HG02623 (cell line): ENCODE measurements around the gene PLXND1.
"Not testable (repeated sequence)": the region's sequence is repeated elsewhere in the genome, so short reads cannot be mapped to it uniquely, and the experiment has no call there.

Source experiments
- ATAC-seq: cut with Tn5 transposase; IDR thresholded peaks from one replicate; pipeline ENCODE4 v1.9.1; 2021; ENCODE audit warnings: moderate library complexity; ENCODE audit not compliant: unreplicated experiment

The PLXND1 gene, protein sequence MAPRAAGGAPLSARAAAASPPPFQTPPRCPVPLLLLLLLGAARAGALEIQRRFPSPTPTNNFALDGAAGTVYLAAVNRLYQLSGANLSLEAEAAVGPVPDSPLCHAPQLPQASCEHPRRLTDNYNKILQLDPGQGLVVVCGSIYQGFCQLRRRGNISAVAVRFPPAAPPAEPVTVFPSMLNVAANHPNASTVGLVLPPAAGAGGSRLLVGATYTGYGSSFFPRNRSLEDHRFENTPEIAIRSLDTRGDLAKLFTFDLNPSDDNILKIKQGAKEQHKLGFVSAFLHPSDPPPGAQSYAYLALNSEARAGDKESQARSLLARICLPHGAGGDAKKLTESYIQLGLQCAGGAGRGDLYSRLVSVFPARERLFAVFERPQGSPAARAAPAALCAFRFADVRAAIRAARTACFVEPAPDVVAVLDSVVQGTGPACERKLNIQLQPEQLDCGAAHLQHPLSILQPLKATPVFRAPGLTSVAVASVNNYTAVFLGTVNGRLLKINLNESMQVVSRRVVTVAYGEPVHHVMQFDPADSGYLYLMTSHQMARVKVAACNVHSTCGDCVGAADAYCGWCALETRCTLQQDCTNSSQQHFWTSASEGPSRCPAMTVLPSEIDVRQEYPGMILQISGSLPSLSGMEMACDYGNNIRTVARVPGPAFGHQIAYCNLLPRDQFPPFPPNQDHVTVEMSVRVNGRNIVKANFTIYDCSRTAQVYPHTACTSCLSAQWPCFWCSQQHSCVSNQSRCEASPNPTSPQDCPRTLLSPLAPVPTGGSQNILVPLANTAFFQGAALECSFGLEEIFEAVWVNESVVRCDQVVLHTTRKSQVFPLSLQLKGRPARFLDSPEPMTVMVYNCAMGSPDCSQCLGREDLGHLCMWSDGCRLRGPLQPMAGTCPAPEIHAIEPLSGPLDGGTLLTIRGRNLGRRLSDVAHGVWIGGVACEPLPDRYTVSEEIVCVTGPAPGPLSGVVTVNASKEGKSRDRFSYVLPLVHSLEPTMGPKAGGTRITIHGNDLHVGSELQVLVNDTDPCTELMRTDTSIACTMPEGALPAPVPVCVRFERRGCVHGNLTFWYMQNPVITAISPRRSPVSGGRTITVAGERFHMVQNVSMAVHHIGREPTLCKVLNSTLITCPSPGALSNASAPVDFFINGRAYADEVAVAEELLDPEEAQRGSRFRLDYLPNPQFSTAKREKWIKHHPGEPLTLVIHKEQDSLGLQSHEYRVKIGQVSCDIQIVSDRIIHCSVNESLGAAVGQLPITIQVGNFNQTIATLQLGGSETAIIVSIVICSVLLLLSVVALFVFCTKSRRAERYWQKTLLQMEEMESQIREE (N-terminal part only)

DNA sequence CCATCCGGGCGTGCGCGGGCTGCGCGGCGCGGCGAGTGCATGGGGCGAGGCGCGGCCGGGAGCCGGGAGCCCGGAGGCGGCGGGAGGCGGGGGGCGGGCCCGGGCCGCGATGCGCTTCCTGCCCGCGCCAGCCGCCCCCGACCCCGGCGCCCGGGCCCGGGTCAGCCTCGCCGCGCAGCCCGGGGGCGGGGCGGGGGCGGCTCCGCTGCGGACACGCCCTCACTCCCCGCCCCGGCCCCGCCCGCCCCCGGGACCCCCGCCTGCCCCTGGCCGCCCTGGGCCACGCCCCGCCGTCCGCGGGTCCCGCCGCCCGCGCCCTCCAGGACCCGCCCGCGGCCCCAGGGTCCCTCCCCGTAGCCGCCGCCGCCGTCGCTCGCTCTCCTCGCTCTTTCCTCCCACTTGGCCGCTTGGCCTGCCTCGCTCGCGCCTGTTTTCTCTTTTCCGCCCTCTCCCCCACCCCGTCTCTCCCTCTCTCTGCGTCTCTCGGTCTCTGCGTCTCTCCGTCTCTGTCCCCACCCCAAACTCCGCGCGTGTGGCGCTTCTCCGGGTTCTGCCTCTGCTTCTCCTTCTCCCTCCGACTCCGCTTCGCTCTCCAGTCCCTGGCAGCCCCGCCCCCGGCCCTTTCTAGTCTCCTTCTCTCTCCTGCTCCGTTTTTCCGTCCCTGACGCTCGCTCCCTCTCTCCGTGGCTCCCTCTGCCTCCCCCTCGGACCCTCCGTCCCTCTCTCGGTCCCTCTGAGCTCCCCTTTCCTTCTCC is at the start of gene PLXND1:
TSS of gene PLXND1 (minus strand) at position 41 of the 755 bp plus-strand sequence. CDS start at position 4, 37 bp downstream.
- no peak for ATAC-seq

DNA sequence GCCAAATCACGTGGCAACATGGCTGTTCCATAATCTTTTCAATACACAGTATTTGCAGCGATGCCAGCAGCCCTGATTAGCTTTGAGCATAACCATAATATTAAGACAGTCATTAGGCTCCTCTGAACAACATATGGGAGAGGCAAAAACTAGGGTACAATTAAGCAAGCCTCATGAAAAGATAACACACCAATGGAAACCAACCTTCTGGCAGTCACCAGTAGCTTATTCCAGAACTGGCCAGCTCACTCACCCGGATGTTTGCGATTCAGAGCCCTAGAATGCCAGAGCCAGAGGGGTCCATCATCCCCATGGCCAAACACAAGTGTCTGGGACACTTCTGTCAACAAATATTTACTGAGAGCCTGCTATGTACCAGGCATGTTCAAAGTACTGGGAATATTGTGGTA is 48.8 kb upstream of the PLXND1 start:
- ATAC-seq, result no peak

DNA sequence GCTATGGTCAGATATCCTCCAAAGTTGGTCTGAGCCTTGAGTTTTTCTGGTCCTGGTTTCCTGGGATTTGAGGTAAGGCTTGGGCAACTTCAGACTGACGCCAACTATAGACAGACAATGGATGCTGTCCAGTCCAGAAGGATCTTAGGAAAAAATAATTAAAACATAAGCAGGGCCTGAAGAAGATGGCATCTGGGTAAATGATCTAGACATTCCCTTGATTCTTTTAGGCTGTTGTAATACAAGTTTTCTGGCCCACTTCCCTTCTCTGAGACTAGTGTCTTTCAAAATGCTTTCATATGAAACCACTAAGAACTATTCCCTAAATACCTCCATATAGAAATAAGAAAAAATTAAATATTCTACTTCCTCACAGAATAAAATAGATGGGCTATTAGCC is 47.7 kb upstream of the PLXND1 start:
- ATAC-seq, result no peak

DNA sequence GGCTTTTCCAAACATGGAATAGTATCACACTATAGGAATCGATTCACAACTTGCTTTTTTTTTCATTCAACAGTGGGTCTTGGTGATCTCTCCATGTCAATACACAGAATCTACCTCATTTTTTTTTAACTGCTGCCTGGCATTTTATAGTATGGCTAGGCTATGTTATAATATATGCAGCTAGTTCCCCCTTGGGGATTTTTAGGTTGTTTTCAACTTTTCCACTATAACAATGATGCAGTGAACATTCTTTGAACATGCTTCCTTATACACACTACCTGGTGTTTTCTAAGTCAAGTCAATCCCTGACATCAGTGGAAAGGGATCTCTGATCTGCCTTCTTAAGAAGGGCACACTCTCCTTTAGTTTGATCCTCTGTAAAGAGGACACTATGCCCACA is 46.5 kb upstream of the PLXND1 start:
- no peak for ATAC-seq

DNA sequence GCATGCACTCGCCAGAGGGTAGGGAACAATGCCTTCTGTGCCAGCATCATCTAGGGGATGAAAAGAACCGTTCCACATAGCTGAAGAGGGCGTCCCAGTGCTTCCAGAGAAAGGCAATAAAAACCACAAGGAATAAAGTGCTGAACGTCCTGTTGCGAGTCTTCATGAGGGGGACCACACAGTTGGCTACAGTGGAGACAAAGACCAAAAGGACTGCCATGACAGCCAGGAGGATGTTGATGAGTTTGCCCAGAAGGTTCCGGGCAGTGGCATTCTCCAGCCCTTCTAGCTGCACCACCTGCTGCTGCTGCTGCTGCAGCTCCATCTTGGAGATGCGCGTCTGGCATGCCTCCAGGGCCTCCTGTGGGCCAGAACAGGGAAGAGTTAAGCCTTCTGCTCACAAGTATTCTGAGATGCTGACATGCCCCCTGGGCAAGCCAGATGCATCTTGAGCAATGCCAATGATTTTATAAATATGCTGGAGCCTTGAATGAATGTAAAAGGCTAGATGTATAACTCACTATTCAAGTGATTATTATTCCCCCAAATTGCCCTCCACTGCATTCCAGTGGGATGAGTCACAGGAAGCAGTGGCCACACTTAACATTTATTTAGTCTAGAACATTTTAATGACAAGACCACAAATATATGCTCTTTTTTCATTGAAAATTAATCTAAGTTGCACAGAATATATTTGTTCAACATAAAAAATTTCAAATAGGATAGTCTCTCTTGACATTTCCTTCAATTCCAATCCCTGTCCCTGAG is 45.1 kb upstream of the PLXND1 start:
- no peak for ATAC-seq

DNA sequence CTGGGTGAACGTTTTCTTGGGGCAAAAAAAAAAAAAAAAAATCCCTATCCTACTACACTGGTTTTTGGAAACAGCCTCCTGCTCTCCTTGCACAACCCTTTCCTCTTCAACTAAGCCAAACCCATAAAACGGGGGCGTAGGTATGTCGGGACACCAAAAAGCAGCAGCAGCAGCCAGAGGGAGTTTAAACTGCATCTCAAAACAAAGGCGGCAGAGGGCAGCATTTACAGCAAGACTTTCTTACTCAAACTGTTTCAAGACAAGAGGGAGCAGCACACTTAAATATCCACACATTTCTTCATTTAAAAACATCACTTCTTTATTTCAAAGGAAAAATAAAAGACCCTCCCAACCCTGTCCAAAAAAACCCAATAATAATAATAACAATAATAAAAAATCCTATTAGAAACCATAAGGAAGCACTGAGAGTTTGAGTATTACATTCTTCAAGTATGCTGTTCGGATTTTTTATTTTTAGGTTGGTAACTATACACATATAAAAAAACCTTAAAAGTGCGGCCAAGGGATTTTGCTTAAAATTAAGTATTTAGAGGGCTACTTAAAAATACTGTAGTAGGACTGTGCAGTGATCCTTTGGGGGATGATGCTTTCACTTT is 43.9 kb upstream of the PLXND1 start:
- ATAC-seq, result no peak

DNA sequence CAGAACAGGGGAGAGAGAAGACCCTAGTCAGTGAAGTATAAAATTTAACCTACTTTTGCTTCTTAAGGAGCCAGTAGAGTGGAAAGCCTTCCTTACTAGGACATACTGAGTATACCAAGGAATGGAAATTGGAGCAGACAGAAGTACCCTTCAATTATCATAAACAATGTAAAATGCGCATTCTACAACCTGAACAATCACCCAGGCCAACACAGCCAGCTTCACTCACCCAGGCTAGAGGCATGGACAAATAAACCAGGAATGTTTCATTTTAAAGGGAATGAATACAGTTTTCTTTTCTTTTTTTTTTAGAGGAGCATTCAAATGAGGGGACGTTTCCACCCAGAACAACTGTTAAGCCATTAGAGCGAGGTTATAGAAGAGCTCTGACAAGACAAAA is 41.9 kb upstream of the PLXND1 start:
- ATAC-seq, result no peak

DNA sequence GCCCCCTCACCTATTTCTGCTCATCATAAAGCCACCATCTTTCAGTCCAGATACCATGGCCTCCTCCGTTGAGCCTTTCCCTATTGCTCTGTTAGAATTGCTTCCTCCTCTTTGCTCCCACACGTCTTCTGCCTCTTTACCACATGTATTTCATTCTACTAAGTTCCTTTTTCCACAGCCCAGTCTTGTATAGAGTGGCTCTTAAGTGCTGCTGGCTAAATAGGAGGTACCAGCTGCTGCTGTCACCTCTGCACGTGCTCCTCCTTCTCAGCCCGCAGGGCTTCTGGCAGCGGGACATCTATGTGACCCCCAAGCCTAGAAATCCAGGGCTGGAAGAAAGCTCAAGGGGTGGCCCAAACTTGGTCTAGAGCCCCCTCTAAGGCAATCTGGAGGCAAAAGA is 38.8 kb upstream of the PLXND1 start:
- no peak for ATAC-seq

DNA sequence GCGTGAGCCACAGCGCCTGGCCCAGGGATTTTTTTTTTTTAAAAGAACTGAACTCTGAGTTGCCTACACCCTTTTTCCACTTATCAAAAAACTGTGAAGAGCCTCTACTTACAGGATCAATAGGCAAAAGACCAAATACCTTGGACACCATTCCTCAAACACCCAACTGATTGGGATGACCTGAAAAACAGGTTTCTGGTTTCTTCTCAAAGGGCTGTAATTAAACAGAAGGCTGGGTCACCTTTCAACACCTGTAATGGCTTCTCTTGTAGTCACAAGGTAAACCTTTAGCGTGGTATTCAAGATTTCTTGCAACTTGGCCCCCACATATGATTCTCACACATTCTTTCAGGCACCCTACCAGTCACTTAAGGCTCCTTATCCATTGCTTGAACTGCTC is 38.4 kb upstream of the PLXND1 start:
- ATAC-seq, result no peak

DNA sequence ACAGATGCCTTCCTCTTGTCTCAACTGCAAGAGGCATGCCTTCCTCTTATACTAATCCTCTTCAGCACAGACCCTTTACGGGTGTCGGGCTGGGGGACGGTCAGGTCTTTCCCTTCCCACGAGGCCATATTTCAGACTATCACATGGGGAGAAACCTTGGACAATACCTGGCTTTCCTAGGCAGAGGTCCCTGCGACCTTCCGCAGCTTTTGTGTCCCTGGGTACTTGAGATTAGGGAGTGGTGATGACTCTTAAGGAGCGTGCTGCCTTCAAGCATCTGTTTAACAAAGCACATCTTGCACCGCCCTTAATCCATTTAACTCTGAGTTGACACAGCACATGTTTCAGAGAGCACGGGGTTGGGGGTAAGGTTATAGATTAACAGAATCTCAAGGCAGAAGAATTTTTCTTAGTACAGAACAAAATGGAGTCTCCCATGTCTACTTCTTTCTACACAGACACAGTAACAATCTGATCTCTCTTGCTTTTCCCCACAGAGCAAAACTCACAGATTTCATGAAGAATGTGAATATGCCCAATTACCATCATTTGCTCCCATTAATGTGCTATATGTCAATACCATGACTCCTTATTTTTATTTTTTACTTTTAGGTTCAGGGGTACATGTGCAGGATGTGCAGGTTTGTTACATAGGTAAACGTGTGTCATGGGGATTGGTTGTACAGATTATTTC is 35.2 kb upstream of the PLXND1 start:
- not testable (repeated sequence) for ATAC-seq

DNA sequence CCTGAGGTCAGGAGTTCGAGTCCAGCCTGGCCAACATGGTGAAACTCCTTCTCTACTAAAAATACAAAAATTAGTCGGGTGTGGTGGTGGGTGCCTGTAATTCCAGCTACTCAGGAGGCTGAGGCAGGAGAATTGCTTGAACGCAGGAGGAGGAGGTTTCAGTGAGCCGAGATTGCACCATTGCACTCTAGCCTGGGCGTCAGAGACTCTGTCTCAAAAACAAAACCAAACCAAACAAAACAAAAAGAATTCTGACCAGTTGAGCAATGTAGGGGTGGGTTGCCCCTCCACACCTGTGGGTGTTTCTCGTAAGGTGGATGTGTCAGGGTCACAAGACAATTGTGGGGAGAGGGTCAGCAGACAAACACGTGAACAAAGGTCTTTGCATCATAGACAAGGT is 34.5 kb upstream of the PLXND1 start:
- not testable (repeated sequence) for ATAC-seq

DNA sequence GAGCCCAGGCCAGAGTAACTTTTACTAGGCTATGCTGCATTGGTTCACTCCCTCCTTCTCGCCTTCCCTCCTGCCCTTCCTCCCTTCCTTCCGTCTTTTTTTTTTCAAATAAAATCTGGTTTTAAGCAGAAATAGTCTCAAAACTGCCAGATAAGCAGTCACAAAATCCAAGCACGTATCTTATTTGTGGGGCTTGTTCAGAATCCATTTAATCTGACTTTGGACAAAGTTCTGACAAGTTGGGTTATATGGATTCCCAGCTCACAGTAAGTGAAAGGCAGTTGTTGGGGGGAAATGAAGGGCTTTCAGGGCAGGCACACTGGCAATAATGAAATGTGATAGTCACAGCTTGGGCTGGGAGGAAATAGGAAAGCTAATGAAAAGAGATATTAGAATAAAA is 32.0 kb upstream of the PLXND1 start:
- no peak for ATAC-seq

DNA sequence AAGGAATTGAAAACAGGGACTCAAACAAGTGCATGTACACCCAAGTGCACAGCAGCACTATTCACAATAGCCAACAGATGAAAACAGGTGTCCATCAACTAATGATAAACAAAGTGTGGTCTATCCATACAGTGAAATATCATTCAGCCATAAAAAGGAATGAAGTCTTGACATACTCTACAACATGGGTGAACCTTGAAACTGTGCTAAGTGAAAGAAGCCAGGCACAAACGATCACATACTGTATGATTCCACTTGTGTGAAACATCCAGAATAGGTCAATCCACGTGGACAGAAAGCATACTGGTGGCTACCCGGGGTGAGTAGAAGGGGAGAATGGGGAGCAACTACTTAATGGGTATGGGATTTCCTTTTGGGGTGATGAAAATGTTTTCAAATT is 29.6 kb upstream of the PLXND1 start:
- ATAC-seq, result no peak

DNA sequence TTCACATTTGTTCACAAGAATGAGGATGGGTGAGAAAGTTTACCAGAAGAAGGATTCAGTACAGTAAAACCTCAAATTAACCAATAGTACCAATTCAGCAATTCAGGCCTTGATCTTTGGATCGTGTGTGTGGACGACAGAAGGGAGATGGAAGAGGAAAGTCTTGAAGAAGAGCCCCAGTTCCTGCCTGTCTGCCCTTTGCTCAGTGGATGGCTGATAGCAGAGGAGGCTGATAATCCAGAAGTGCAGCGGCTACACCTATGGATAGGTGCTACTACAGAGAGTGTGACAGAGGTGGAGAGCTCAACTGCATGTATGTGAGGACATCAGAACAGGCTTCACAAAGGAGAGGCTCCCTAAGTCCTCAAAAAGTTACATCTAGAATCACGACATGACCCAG is 29.2 kb upstream of the PLXND1 start:
- no peak for ATAC-seq

DNA sequence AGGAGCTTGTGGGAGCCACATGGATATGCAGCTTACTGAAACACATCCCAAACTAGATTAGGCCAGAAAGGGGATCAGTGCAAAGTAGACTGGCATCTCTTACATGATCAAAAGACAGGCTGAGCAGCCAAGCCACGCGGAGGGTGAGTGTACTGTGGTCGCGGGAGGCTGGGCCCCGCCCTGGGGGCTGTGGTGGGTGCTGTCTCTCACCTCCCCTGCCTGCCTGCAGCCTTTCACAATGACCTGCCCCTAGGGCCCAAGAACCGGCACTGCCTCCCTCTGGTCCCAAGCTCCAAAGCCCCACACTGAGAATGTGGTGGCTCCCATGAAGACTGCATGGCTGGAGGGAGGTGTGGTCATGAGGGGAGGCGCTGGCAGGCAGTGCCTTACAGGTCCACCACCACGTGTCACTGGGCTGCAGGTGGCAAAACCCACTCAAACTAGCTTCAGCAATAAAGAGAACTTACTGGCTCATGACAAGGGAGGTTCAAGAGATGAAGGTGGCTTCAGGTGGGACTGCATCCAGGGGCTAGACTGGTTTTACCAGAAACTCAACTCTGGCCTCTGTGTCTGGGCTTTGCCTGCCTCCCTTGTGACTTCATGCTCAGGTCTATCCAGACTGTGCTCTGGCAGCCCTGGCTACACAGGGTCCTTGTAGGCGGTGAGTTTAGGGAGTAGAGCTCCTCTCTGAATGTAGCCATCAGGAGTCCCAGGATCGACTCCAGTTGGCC is 27.4 kb upstream of the PLXND1 start:
- ATAC-seq, result no peak

DNA sequence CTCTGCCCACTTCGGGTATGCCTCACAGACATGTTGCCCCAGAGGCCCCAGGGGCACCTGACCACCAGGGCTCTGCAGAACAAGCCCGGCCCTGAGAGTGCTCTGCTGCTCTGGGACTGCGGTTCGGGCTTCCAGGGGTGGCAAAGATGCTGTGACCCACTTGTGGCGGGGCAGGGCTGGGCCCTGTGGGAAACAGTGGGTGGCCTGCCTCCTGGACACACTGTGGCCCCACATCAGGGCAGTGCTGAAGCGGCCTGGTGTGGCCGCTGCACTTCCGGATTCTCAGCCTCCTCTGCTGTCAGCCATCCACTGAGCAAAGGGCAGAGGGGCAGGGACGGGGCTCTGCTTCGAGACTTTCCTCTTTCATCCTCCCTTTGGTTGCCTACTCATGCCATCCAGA is 26.5 kb upstream of the PLXND1 start:
- no peak for ATAC-seq

DNA sequence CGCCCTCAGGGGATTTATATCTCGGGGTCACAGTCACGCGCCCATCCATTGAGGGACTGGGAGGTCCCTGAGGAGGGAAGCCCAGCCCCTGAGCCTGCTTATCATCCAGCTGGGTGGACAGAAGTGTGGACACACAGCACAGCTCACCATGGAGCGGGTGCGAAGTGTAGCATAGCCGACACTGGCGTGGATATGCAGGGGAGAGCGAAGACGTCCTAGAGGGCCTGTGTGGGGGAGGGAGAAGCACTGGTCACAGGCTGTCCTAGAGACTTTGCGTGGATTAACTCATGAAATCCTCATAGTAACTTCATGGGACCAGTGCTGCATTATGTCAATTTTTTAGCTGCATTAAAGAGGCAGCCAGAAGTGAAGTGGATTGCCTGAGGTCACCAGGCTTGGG is 26.1 kb upstream of the PLXND1 start:
- no peak for ATAC-seq

DNA sequence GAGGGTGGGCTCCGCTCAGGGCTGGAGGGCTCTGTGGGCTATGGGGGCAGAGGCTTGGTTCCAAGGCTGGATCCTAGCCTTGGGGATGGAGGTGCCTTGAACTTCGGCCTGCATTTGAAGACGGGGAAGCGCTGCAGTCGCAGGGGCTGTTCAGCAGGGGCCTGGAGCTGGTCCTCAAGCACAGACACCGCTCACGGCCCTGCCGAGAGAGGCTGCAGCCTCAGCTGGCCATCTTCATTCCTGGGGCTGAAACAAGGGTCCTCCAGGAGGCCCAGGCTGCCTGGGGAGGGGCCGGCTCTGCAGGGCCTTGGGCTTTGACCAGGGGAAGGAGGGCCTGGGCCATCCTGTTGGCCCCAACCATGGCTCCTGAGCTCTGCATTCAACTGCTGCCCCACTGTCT is 25.6 kb upstream of the PLXND1 start:
- no peak for ATAC-seq
